Esophagus squamous epithelium (tissue), 4 donors: ENCODE results near the gene UNK.

ENCODE experiments used
- CTCF ChIP-seq, 6 experiments: fragments of 450-650 bp in 4 of 6; fragments of 200-600 bp in 2 of 6; sonication (generic) in 2 of 6; IDR thresholded peaks; one replicate each; pipeline ENCODE4 v1.5.1; 2016 to 2019; ENCODE audit warnings: antibody characterized with exemption in 6 of 6, mild to moderate bottlenecking in 4 of 6, moderate library complexity in 4 of 6
- POLR2A ChIP-seq, 4 donors: fragments of 450-650 bp; IDR thresholded peaks; one replicate each; pipeline ENCODE4 v1.6.1; 2017; ENCODE audit warnings: antibody characterized with exemption in 4 of 4, mild to moderate bottlenecking in 4 of 4, moderate library complexity in 3 of 4

- no peak for TF ChIP-seq CTCF (IDR thresholded peaks at IDR 0.05)
- TF ChIP-seq POLR2A (IDR thresholded peaks at IDR 0.05) = no peak
These were observed 44.4 kb upstream of the UNK start for GRCh38 chr17:75740215-75740614.
